Smooth muscle cell (in vitro differentiated cells): ENCODE measurements around the gene SULT1A3. TPM values are rescaled to one million over a fixed set of nuclear protein-coding genes. Genes with fewer than 3 reads are reported as not detected.

ENCODE experiments used
- DNase-seq: peaks from one replicate; lab custom pipeline; 2025; ENCODE audit not compliant: unreplicated experiment; lab: John Stamatoyannopoulos, UW
- H2AFZ ChIP-seq: fragments of 200-600 bp; sonication (generic); 2 replicates; pipeline ENCODE4 v1.6.0; 2016; ENCODE audit warnings: antibody characterized with exemption, low read depth, mild to moderate bottlenecking
- H3F3A ChIP-seq: fragments of 200-600 bp; sonication (generic); 2 replicates; pipeline ENCODE4 v1.6.0; 2017; ENCODE audit warnings: antibody characterized with exemption, low read depth
- H3K27ac ChIP-seq: fragments of 200-600 bp; sonication (generic); 2 replicates; pipeline ENCODE4 v1.5.1; 2016; ENCODE audit warnings: low read depth, mild to moderate bottlenecking
- H3K27me3 ChIP-seq: fragments of 200-600 bp; sonication (generic); 2 replicates; pipeline ENCODE4 v1.6.1; 2016; ENCODE audit warnings: low read depth, mild to moderate bottlenecking
- H3K36me3 ChIP-seq: fragments of 200-600 bp; sonication (generic); 2 replicates; pipeline ENCODE4 v1.5.1; 2016; ENCODE audit warnings: low read depth
- H3K4me1 ChIP-seq: fragments of 200-600 bp; sonication (generic); 2 replicates; pipeline ENCODE4 v1.5.1; 2016; ENCODE audit warnings: low read depth
- H3K4me2 ChIP-seq: fragments of 200-600 bp; sonication (generic); 2 replicates; pipeline ENCODE4 v1.6.0; 2016; ENCODE audit warnings: mild to moderate bottlenecking
- H3K4me3 ChIP-seq: fragments of 200-600 bp; sonication (generic); 2 replicates; pipeline ENCODE4 v1.5.1; 2016; ENCODE audit warnings: mild to moderate bottlenecking
- H3K79me2 ChIP-seq: fragments of 200-600 bp; sonication (generic); 2 replicates; pipeline ENCODE4 v1.6.0; 2016; ENCODE audit warnings: low read depth, mild to moderate bottlenecking
- H3K9ac ChIP-seq: fragments of 200-600 bp; sonication (generic); 2 replicates; pipeline ENCODE4 v1.6.0; 2016; ENCODE audit warnings: low read depth
- H3K9me3 ChIP-seq: fragments of 200-600 bp; sonication (generic); replicated peaks from 2 replicates; pipeline ENCODE4 v1.5.1; 2016; ENCODE audit warnings: low read depth
- H4K20me1 ChIP-seq: fragments of 200-600 bp; sonication (generic); 2 replicates; pipeline ENCODE4 v1.6.0; 2016; ENCODE audit warnings: low read depth
- WGBS: methylation state at CpG from one replicate; pipeline ENCODE4 v1.1.7; 2016; ENCODE audit warnings: low lambda C conversion rate; 5-methylcytosine and 5-hydroxymethylcytosine counted together
- polyA plus RNA-seq: library from polyadenylated mRNA; unstranded; fragments of >200 nt; fragmentation: Nextera tagmentation; extraction: Ambion mirVana; gene quantifications from 2 replicates; pipeline ENCODE4 v1.2.1, GENCODE V29; 2016
- total RNA-seq: library from RNA; depleted of rRNA; stranded (reverse); fragments of >200 nt; gene quantifications from 2 replicates; pipeline ENCODE4 v1.2.3, GENCODE V29; 2014
- TF ChIP-seq, protein P1 (sequence below): fragments of 200-600 bp; sonication (generic); IDR thresholded peaks from 2 replicates; pipeline ENCODE4 v1.5.1; 2017; ENCODE audit warnings: borderline replicate concordance, mild to moderate bottlenecking, antibody characterized with exemption; ENCODE audit not compliant: insufficient read depth, poor library complexity, severe bottlenecking

SULT1A3 gene
- total and polyA plus RNA-seq, 2 experiments from 2014 or later = 5.8 to 8.2 TPM

DNA sequence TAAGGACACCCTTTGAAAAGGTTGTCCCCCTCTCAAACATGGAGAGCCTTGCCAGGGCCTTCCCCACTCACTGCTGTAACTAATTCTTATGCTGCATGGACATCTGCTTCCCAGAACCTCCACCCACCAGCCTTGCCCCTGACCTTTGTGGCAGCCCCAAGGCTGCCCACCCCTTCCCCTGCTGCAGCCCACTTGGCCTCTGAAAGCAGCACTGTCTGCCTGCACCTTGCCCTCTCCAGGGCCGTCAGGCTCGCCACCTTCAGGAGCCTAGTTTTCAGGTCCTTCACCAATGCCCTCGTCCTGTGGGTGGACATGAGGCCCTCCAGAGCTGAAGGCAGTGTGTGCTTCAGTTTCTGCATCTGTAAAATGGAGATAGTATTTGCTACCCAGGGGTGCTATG, 18.3 kb upstream of the SULT1A3 start:
- Histone ChIP-seq H3K4me1 (no peaks in the 10 kb centered on the region), H3K27ac (no peak overlapping the region), H3F3A (peaks cover 3% of the 10 kb centered on the region), H3K9me3 (no peaks in the 10 kb centered on the region), H3K4me3 (no peak overlapping the region), H3K9ac (no peak overlapping the region), H2AFZ (no peak overlapping the region), H3K36me3 (no peaks in the 10 kb centered on the region), H4K20me1 (no peaks in the 10 kb centered on the region), H3K27me3 (no peaks in the 10 kb centered on the region), H3K79me2 (no peaks in the 10 kb centered on the region), H3K4me2 (no peak overlapping the region)
- TF ChIP-seq, protein P1, sequence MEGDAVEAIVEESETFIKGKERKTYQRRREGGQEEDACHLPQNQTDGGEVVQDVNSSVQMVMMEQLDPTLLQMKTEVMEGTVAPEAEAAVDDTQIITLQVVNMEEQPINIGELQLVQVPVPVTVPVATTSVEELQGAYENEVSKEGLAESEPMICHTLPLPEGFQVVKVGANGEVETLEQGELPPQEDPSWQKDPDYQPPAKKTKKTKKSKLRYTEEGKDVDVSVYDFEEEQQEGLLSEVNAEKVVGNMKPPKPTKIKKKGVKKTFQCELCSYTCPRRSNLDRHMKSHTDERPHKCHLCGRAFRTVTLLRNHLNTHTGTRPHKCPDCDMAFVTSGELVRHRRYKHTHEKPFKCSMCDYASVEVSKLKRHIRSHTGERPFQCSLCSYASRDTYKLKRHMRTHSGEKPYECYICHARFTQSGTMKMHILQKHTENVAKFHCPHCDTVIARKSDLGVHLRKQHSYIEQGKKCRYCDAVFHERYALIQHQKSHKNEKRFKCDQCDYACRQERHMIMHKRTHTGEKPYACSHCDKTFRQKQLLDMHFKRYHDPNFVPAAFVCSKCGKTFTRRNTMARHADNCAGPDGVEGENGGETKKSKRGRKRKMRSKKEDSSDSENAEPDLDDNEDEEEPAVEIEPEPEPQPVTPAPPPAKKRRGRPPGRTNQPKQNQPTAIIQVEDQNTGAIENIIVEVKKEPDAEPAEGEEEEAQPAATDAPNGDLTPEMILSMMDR = no peak
- DNase-seq = no peak
- 72% methylated on average over 3 of the region's 3 CpGs for WGBS

DNA sequence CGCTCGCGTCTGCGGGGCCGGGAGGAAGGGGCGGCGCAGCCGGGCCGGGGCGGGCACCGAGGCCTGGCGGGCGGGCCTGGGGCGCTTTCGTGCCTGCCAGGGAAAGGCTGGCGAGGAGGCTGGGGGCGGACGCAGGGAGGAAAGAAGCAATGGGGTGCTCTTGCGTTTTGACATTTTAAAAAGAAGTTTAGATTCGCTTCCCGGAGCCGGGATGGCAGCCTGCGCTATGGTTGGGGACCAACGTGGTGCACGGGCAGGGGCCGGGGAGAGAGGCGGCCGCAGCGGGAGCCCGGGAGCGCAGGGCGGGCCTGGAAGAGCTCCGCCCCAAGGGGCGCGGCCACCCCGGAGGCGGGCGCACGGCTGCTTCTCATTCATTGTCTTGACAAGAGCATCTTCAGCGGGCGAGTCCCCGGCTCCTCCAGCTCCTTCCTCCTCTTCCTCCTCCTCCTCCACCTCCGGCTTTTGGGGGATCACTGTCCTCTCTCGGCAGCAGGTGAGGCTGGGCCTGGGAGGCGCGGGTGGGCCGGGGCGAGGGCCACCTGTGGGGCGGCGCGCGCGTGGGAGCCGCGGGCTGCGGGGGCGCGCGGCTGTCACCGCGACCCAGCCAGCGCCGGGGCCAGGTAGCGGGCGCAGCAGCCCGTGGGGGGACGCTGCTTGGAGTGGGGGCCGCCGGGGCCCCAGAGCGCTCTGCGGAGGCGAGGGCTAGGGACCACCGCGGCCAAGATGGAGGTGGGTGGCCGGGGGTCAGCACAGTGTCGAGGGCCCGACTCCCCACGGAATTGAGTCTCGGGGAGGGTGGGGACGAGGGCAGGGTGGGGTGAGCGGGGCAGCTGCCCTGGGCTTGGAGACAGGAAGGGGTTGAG, 15.6 kb upstream of the SULT1A3 start, which contains the start of gene CORO1A:
Gene CORO1A, plus strand, starts transcription at position 370 of the 863 bp plus-strand sequence. CDS start 1,608 bp downstream, outside the sequence.
- WGBS = 2% methylated on average over 38 of the region's 81 CpGs
- TF ChIP-seq, protein P1 = no peak
- H3K4me3 ChIP-seq = peak within 1 kb of the TSS; percentile 69
- no peaks in the 10 kb centered on the region for H3K27me3 ChIP-seq
- H3K9me3 ChIP-seq = no peaks in the 10 kb centered on the region
- peak; percentile 50 for DNase-seq
- no peaks in the 10 kb centered on the region for H3K36me3 ChIP-seq
- peaks cover 3% of the 10 kb centered on the region for H3F3A ChIP-seq
- no peaks in the 10 kb centered on the region for H4K20me1 ChIP-seq
- H3K27ac ChIP-seq = peak within 1 kb of the TSS; percentile 40
- peak within 1 kb of the TSS; percentile 97 for H2AFZ ChIP-seq
- H3K9ac ChIP-seq = no peak within 1 kb of the TSS
- H3K4me2 ChIP-seq = peak within 1 kb of the TSS; percentile 96
- no peaks in the 10 kb centered on the region for H3K79me2 ChIP-seq
- H3K4me1 ChIP-seq = no peaks in the 10 kb centered on the region

DNA sequence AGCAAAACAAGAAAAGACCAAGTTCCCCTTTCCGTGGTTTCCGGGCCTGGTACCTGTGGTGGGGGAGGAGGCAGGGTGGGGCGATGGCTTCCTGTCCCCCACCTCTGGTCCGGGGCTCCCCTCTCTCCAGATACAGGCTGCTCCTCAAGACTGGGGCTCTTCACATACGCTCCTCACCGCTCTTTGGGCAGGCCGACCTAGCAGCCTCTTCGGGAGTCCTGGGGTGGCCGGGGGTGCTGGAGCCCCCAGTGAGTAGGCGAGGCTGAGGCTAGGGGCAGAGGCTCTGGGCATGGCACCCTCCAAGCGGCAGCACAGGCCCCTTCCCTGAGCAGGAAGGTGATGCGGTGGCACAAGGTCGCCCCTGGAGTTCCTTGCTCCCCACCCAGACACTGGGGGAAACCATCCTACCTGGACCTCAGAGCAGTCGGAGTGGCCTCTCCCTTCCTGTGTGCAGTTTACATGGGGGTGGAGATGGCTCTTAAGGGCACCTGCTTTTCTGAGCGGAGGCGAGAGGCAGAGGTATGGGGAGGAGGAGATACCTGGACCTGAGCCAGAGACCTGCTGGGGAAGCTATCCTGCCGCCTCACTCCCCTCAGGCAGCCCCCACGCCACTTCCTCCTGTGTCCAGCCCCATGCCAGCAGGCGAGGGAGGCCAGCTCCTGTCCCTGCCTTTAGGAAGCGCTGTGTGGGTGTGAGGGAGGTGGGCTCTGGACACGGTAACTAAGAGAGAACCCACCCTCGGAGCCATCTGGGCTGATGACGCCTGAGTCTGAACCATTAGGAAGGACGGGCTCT, 14.8 kb upstream of the SULT1A3 start:
- WGBS = 81% methylated on average over 21 of the region's 24 CpGs
- Histone ChIP-seq H3K9ac (no peak overlapping the region), H3K4me1 (no peaks in the 10 kb centered on the region), H3K9me3 (no peaks in the 10 kb centered on the region), H3K27me3 (no peaks in the 10 kb centered on the region), H3K79me2 (no peaks in the 10 kb centered on the region), H3K27ac (no peak overlapping the region), H3F3A (peaks cover 3% of the 10 kb centered on the region), H2AFZ (no peak overlapping the region), H3K36me3 (no peaks in the 10 kb centered on the region), H3K4me3 (no peak overlapping the region), H4K20me1 (no peaks in the 10 kb centered on the region), H3K4me2 (peak overlapping the region; percentile 96)
- TF ChIP-seq, protein P1 = no peak
- DNase-seq = no peak
